Activated B cell treated with CpG ODN at 0.5 μM for 24 hours (primary cell): ENCODE data around the gene COG4. TPM values are rescaled to one million over a fixed set of nuclear protein-coding genes. Genes with fewer than 3 reads are reported as not detected.

ENCODE experiments used
- ATAC-seq: fragments of 200-7000 bp; cut with Tn5 transposase; one replicate; pipeline ENCODE4 v1.10.0; 2021; ENCODE audit warnings: low read depth, mild to moderate bottlenecking, moderate library complexity
- CTCF ChIA-PET: fragments of 350-600 bp; sonication (Branson Sonifier 250); formaldehyde crosslinking; loops from one replicate; lab custom pipeline; 2021; ENCODE audit warnings: antibody characterized with exemption; lab: Charles Lee
- POLR2A ChIA-PET: fragments of 350-600 bp; sonication (Branson Sonifier 250); formaldehyde crosslinking; loops from one replicate; lab custom pipeline; 2021; ENCODE audit warnings: antibody characterized with exemption; lab: Charles Lee
- DNase-seq: peaks from one replicate; pipeline ENCODE4 v3.0.0; 2022
- H3K27ac Mint-ChIP-seq: one replicate; pipeline ENCODE4 v1.8.0; 2020; ENCODE audit warnings: mixed read lengths
- H3K27me3 Mint-ChIP-seq: one replicate; pipeline ENCODE4 v1.8.0; 2021; ENCODE audit warnings: mixed read lengths
- H3K36me3 Mint-ChIP-seq: one replicate; pipeline ENCODE4 v1.8.0; 2021; ENCODE audit warnings: low read depth, mixed read lengths
- H3K4me1 Mint-ChIP-seq: one replicate; pipeline ENCODE4 v1.8.0; 2021; ENCODE audit warnings: mixed read lengths
- H3K4me3 Mint-ChIP-seq: one replicate; pipeline ENCODE4 v1.8.0; 2020; ENCODE audit warnings: mild to moderate bottlenecking, mixed read lengths
- H3K9me3 Mint-ChIP-seq: one replicate; pipeline ENCODE4 v1.8.0; 2020; ENCODE audit warnings: mixed read lengths
- intact Hi-C: fragments of 100-400 bp; cut with micrococcal nuclease; formaldehyde crosslinking; loops from one replicate; pipeline ENCODE4 v1.15.1; 2024
- total RNA-seq: library from RNA; stranded (reverse); gene quantifications from 2 replicates; pipeline ENCODE4 v1.2.3, GENCODE V29; 2022
- TF ChIP-seq, protein P1 (sequence below): fragments of 200-600 bp; IDR thresholded peaks from one replicate; pipeline ENCODE4 v1.8.0; 2022; ENCODE audit warnings: antibody characterized with exemption, mild to moderate bottlenecking

Gene COG4
- total RNA-seq, 1 donor from 2014 or later: 42.5 TPM

GRCh38 chr16:70467608-70468007 is 55.7 kb downstream of the COG4 start:
- no peak for DNase-seq
- Mint-ChIP-seq H3K27ac (no peak overlapping the region), H3K4me1 (no peaks in the 10 kb centered on the region), H3K27me3 (no peaks in the 10 kb centered on the region), H3K9me3 (no peaks in the 10 kb centered on the region), H3K36me3 (peaks cover 12% of the 10 kb centered on the region), H3K4me3 (no peak overlapping the region)
- ChIA-PET CTCF (interaction anchor here (0.8 to 1.4 kb wide), 2 partner anchors 71 to 97 kb away, joined by 3 to 8 read pairs; no protein-coding TSS in a partner anchor), POLR2A (no interaction called here)
- intact Hi-C loops: no loop called here
- TF ChIP-seq, protein P1, sequence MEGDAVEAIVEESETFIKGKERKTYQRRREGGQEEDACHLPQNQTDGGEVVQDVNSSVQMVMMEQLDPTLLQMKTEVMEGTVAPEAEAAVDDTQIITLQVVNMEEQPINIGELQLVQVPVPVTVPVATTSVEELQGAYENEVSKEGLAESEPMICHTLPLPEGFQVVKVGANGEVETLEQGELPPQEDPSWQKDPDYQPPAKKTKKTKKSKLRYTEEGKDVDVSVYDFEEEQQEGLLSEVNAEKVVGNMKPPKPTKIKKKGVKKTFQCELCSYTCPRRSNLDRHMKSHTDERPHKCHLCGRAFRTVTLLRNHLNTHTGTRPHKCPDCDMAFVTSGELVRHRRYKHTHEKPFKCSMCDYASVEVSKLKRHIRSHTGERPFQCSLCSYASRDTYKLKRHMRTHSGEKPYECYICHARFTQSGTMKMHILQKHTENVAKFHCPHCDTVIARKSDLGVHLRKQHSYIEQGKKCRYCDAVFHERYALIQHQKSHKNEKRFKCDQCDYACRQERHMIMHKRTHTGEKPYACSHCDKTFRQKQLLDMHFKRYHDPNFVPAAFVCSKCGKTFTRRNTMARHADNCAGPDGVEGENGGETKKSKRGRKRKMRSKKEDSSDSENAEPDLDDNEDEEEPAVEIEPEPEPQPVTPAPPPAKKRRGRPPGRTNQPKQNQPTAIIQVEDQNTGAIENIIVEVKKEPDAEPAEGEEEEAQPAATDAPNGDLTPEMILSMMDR: no peak
- ATAC-seq: no peak

GRCh38 chr16:70467113-70467512 is 56.2 kb downstream of the COG4 start:
- ATAC-seq (no peak), DNase-seq (no peak)
- TF ChIP-seq, protein P1: no peak
- Mint-ChIP-seq H3K27me3 (no peaks in the 10 kb centered on the region), H3K9me3 (no peaks in the 10 kb centered on the region), H3K36me3 (peaks cover 12% of the 10 kb centered on the region), H3K27ac (no peak overlapping the region), H3K4me3 (no peak overlapping the region), H3K4me1 (no peaks in the 10 kb centered on the region)
- intact Hi-C loops: no loop called here
- ChIA-PET POLR2A (interaction anchor here (1.1 kb wide), 1 partner anchor 86 kb away, joined by 3 read pairs; no protein-coding TSS in a partner anchor), CTCF (interaction anchor here (0.8 to 1.4 kb wide), 2 partner anchors 71 to 97 kb away, joined by 3 to 8 read pairs; no protein-coding TSS in a partner anchor)

DNA sequence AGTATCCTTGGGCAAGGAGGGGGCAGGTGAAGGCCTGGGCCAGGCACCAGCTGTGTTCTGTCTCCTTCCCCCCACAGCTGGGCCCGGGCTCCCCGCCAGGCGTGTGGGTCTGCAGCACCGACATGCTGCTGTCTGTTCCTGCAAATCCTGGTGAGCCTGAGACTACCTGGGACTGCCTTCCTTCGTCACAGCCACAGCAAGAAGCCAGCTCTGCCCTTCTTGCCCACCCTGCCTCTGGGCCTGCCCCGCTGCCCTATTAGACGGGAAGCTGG is 56.6 kb downstream of the COG4 start:
- ChIA-PET CTCF (interaction anchor here (0.8 to 1.4 kb wide), 2 partner anchors 70 to 96 kb away, joined by 3 to 8 read pairs; no protein-coding TSS in a partner anchor), POLR2A (interaction anchor here (1.1 kb wide), 1 partner anchor 85 kb away, joined by 3 read pairs; no protein-coding TSS in a partner anchor)
- H3K4me3 Mint-ChIP-seq: no peak overlapping the region
- DNase-seq (no peak), ATAC-seq (no peak)
- H3K4me1 Mint-ChIP-seq: no peaks in the 10 kb centered on the region
- no peaks in the 10 kb centered on the region for H3K9me3 Mint-ChIP-seq
- H3K27me3 Mint-ChIP-seq: no peaks in the 10 kb centered on the region
- intact Hi-C loops: no loop called here
- peaks cover 14% of the 10 kb centered on the region for H3K36me3 Mint-ChIP-seq
- H3K27ac Mint-ChIP-seq: no peak overlapping the region
- TF ChIP-seq, protein P1: no peak

DNA sequence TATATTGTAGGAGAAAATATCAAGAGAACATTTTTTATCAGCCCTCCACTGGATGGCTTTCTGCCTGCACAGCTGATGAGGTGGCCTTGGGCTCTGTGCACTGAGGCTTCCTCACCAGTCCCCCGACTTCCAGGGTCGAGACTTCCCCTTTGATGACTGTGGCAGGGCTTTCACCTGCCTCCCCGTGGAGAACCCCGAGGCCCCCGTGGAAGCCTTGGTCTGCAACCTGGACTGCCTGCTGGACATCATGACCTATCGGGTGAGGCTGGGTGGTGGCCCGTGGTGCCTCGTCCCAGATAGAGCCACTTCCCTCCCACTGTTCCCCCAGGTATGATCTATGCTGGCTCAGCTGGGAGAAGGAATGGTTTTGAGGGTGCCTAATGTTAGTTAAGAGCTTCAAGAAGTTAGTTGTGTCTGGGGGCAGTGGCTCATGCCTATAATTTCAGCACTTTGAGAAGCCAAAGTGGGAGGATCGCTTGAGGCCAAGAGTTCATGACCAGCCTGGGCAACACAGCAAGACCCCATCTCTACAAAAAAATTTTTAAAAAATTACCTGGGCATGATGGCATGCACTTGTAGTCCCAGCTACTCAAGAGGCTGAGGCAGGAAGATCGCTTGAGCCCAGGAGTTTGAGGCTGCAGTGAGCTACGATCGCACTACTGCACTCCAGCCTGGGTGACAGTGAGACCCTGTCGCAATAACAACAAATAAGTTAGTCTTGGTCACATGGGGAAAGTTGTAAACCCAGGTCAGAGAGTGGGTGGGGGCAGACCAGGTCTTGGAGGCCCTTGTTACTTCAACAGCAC is 57.2 kb downstream of the COG4 start:
- DNase-seq (no peak), ATAC-seq (no peak)
- no peaks in the 10 kb centered on the region for H3K27me3 Mint-ChIP-seq
- ChIA-PET CTCF (interaction anchor here (1.4 kb wide), 1 partner anchor 70 kb away, joined by 8 read pairs; no protein-coding TSS in a partner anchor), POLR2A (interaction anchor here (1.1 kb wide), 1 partner anchor 85 kb away, joined by 3 read pairs; no protein-coding TSS in a partner anchor)
- peaks cover 14% of the 10 kb centered on the region for H3K36me3 Mint-ChIP-seq
- H3K4me3 Mint-ChIP-seq: no peak overlapping the region
- H3K27ac Mint-ChIP-seq: no peak overlapping the region
- no peaks in the 10 kb centered on the region for H3K9me3 Mint-ChIP-seq
- TF ChIP-seq, protein P1: no peak
- H3K4me1 Mint-ChIP-seq: no peaks in the 10 kb centered on the region
- intact Hi-C loops: no loop called here

GRCh38 chr16:70463235-70463634 is 60.1 kb downstream of the COG4 start:
- intact Hi-C loops: no loop called here
- H3K27ac Mint-ChIP-seq: no peak overlapping the region
- ATAC-seq: no peak
- ChIA-PET POLR2A (no interaction called here), CTCF (no interaction called here)
- no peak for DNase-seq
- H3K36me3 Mint-ChIP-seq: peaks cover 14% of the 10 kb centered on the region
- no peak overlapping the region for H3K4me3 Mint-ChIP-seq
- no peaks in the 10 kb centered on the region for H3K9me3 Mint-ChIP-seq
- no peaks in the 10 kb centered on the region for H3K4me1 Mint-ChIP-seq
- H3K27me3 Mint-ChIP-seq: no peaks in the 10 kb centered on the region
- TF ChIP-seq, protein P1: no peak
